GM12878 (cell line): Measurements from ENCODE around the gene IFNL1.

Experiments used
- BHLHE40 ChIP-seq, 2 experiments: fragments of 450-650 bp in 1 of 2; IDR thresholded peaks; 2 replicates each; pipeline ENCODE4 v1.6.1; 2011 to 2017; ENCODE audit warnings: low read depth in 2 of 2, borderline replicate concordance in 1 of 2, improper control_type of control experiment in 1 of 2, low read length in 1 of 2, mild to moderate bottlenecking in 1 of 2
- CHD2 ChIP-seq: IDR thresholded peaks from 2 replicates; pipeline ENCODE4 v1.6.1; 2011; ENCODE audit warnings: low read depth, low read length, improper control_type of control experiment, borderline replicate concordance
- DPF2 ChIP-seq: fragments of 450-650 bp; IDR thresholded peaks from 2 replicates; pipeline ENCODE4 v1.6.1; 2017; ENCODE audit warnings: mild to moderate bottlenecking
- POLR2A ChIP-seq: IDR thresholded peaks from 2 replicates; pipeline ENCODE4 v1.6.1; 2011; ENCODE audit warnings: low read depth, mild to moderate bottlenecking, low read length
- POLR2AphosphoS5 ChIP-seq: IDR thresholded peaks from 2 replicates; pipeline ENCODE4 v1.6.1; 2011; ENCODE audit warnings: mild to moderate bottlenecking, low read length, inconsistent platforms
- RAD21 ChIP-seq: IDR thresholded peaks from 2 replicates; pipeline ENCODE4 v1.6.1; 2011; ENCODE audit warnings: mild to moderate bottlenecking, low read depth, low read length, moderate library complexity; ENCODE audit not compliant: insufficient read depth
- STAT3 ChIP-seq: IDR thresholded peaks from 2 replicates; pipeline ENCODE4 v1.6.1; 2011; ENCODE audit warnings: low read depth, low read length, improper control_type of control experiment
- TBL1XR1 ChIP-seq: IDR thresholded peaks from 2 replicates; pipeline ENCODE4 v1.6.1; 2012; ENCODE audit warnings: low read depth, low read length, improper control_type of control experiment
- YY1 ChIP-seq: IDR thresholded peaks from 2 replicates; pipeline ENCODE4 v1.6.1; 2011; ENCODE audit warnings: low read depth, mild to moderate bottlenecking, low read length
- TF ChIP-seq, protein P1 (sequence below), 3 experiments: IDR thresholded peaks in 2 of 3; conservative IDR thresholded peaks in 1 of 3; 2 replicates each; pipeline ENCODE4 v1.5.1; 2011; ENCODE audit warnings: low read depth in 3 of 3, low read length in 3 of 3, mild to moderate bottlenecking in 3 of 3, control low read depth in 2 of 3, moderate library complexity in 2 of 3, inconsistent platforms in 1 of 3, mixed read lengths in 1 of 3; ENCODE audit not compliant: control insufficient read depth in 2 of 3, insufficient read depth in 1 of 3; ENCODE audit errors: extremely low read depth in 1 of 3
- TF ChIP-seq, protein P2 (sequence below): fragments of 450-650 bp; IDR thresholded peaks from 2 replicates; pipeline ENCODE4 v1.6.1; 2016; ENCODE audit warnings: mild to moderate bottlenecking, moderate library complexity, borderline replicate concordance
- TF ChIP-seq, protein P3 (sequence below): IDR thresholded peaks from 2 replicates; pipeline ENCODE4 v1.6.1; 2011; ENCODE audit warnings: borderline replicate concordance, low read depth, mild to moderate bottlenecking, moderate library complexity, mixed read lengths, low read length; ENCODE audit not compliant: insufficient read depth; ENCODE audit errors: extremely low read length
- TF ChIP-seq, protein P4 (sequence below): IDR thresholded peaks from 2 replicates; pipeline ENCODE4 v1.6.1; 2011; ENCODE audit warnings: low read depth, mild to moderate bottlenecking, low read length, moderate library complexity, borderline replicate concordance; ENCODE audit errors: extremely low read depth

DNA sequence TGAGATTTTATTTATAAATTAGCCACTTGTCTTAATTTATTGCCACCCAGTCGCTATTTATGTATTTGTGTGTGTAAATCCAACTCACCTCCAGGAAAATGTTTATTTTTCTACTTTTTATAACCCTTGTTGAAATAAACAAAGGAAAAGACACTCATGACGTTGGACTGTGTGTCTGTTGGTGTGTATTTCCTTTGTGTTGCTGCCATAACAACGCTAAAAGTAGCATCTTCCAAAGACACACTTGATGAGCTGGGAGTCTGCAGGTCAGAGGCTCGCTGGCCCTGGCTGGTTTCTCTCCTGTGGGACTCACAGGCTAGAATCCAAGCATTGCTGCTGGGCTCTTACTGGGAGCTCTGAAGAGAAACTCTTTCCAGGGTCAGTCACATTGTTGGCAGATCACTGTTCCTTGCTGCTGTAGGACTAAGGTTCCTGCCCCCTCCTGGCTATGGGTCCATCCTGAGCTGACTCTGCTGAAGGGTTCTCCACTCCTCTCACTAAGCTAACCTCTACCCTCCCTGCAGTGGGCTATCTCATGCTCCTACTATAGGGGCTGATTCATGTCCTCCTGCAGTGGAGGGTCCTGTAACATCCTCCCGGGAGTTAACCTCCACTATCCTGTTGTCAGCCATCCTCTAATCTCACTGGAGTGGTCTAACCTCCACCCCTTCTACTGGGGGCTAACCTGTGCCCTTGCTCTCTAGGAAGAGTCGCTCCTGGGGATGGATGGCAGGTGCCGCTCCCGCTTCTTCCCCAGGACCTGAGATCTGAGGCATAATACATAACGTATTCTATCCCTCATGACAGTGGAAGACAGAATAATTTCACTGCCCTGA, 26.0 kb upstream of the IFNL1 start:
- TF ChIP-seq CHD2 (no peak), YY1 (no peak), POLR2A (no peak), TBL1XR1 (no peak), RAD21 (no peak), DPF2 (no peak), POLR2AphosphoS5 (no peak), BHLHE40 (IDR thresholded peaks at IDR 0.05; ENCODE audit: borderline replicate concordance in 1 of 2, low read depth in 2 of 2, low read length in 1 of 2) (no peak), STAT3 (no peak)
- TF ChIP-seq, protein P1, sequence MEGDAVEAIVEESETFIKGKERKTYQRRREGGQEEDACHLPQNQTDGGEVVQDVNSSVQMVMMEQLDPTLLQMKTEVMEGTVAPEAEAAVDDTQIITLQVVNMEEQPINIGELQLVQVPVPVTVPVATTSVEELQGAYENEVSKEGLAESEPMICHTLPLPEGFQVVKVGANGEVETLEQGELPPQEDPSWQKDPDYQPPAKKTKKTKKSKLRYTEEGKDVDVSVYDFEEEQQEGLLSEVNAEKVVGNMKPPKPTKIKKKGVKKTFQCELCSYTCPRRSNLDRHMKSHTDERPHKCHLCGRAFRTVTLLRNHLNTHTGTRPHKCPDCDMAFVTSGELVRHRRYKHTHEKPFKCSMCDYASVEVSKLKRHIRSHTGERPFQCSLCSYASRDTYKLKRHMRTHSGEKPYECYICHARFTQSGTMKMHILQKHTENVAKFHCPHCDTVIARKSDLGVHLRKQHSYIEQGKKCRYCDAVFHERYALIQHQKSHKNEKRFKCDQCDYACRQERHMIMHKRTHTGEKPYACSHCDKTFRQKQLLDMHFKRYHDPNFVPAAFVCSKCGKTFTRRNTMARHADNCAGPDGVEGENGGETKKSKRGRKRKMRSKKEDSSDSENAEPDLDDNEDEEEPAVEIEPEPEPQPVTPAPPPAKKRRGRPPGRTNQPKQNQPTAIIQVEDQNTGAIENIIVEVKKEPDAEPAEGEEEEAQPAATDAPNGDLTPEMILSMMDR (IDR thresholded peaks at IDR 0.05 in 2 of 3, conservative IDR thresholded peaks at IDR 0.05 in 1 of 3; ENCODE audit: control insufficient read depth in 2 of 3, extremely low read depth in 1 of 3, insufficient read depth in 1 of 3, low read depth in 3 of 3, low read length in 3 of 3) = no peak
- TF ChIP-seq, protein P2, sequence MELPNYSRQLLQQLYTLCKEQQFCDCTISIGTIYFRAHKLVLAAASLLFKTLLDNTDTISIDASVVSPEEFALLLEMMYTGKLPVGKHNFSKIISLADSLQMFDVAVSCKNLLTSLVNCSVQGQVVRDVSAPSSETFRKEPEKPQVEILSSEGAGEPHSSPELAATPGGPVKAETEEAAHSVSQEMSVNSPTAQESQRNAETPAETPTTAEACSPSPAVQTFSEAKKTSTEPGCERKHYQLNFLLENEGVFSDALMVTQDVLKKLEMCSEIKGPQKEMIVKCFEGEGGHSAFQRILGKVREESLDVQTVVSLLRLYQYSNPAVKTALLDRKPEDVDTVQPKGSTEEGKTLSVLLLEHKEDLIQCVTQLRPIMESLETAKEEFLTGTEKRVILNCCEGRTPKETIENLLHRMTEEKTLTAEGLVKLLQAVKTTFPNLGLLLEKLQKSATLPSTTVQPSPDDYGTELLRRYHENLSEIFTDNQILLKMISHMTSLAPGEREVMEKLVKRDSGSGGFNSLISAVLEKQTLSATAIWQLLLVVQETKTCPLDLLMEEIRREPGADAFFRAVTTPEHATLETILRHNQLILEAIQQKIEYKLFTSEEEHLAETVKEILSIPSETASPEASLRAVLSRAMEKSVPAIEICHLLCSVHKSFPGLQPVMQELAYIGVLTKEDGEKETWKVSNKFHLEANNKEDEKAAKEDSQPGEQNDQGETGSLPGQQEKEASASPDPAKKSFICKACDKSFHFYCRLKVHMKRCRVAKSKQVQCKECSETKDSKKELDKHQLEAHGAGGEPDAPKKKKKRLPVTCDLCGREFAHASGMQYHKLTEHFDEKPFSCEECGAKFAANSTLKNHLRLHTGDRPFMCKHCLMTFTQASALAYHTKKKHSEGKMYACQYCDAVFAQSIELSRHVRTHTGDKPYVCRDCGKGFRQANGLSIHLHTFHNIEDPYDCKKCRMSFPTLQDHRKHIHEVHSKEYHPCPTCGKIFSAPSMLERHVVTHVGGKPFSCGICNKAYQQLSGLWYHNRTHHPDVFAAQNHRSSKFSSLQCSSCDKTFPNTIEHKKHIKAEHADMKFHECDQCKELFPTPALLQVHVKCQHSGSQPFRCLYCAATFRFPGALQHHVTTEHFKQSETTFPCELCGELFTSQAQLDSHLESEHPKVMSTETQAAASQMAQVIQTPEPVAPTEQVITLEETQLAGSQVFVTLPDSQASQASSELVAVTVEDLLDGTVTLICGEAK = no peak
- TF ChIP-seq, protein P3, sequence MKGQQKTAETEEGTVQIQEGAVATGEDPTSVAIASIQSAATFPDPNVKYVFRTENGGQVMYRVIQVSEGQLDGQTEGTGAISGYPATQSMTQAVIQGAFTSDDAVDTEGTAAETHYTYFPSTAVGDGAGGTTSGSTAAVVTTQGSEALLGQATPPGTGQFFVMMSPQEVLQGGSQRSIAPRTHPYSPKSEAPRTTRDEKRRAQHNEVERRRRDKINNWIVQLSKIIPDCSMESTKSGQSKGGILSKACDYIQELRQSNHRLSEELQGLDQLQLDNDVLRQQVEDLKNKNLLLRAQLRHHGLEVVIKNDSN = no peak
- TF ChIP-seq, protein P4, sequence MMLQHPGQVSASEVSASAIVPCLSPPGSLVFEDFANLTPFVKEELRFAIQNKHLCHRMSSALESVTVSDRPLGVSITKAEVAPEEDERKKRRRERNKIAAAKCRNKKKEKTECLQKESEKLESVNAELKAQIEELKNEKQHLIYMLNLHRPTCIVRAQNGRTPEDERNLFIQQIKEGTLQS = no peak
